ENCODE data around the gene MSX2.

The MSX2 gene

DNA sequence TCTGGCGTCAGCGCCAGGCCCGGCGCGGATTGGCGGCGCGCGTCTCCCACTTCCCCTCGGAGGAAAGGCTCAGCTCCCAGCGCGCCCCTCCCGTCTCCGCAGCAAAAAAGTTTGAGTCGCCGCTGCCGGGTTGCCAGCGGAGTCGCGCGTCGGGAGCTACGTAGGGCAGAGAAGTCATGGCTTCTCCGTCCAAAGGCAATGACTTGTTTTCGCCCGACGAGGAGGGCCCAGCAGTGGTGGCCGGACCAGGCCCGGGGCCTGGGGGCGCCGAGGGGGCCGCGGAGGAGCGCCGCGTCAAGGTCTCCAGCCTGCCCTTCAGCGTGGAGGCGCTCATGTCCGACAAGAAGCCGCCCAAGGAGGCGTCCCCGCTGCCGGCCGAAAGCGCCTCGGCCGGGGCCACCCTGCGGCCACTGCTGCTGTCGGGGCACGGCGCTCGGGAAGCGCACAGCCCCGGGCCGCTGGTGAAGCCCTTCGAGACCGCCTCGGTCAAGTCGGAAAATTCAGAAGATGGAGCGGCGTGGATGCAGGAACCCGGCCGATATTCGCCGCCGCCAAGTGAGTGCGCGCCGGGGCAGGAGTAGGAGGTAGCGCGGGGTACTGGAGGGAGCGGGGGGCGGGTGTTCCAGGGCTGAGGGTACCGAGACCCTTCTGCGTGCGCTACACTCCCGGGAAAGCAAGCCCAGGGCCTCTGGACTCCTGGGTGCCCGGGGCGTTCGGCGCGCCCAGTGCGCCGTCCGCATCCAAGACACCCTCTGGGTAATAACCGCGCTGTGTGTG lies at the start of gene MSX2 (continued):
- TF ChIP-seq KLF1 (tag by site-specific recombination; IDR thresholded peaks at IDR 0.05) (no peak), ZNF114 (tag by site-specific recombination; IDR thresholded peaks at IDR 0.05) (no peak), ZNF221 (tag by site-specific recombination; IDR thresholded peaks at IDR 0.05; ENCODE audit: borderline replicate concordance) (no peak), PRDM1 (tag by site-specific recombination; IDR thresholded peaks at IDR 0.05) (no peak), ZBTB20 (tag by site-specific recombination; IDR thresholded peaks at IDR 0.05) (peak; percentile 90), ZSCAN23 (tag by site-specific recombination; IDR thresholded peaks at IDR 0.05) (no peak), TRIM28 (IDR thresholded peaks at IDR 0.05; ENCODE audit: borderline replicate concordance, low read length) (no peak), EGR2 (tag by site-specific recombination; IDR thresholded peaks at IDR 0.05; ENCODE audit: low read depth) (no peak), ZNF223 (tag by site-specific recombination; IDR thresholded peaks at IDR 0.05) (no peak), MZF1 (tag by site-specific recombination; IDR thresholded peaks at IDR 0.05; ENCODE audit: borderline replicate concordance) (no peak), ZNF660 (tag by site-specific recombination; IDR thresholded peaks at IDR 0.05) (0 out of 2 replicates have a peak, but pooled peaks have one; percentile 14), ZBTB8A (tag by site-specific recombination; IDR thresholded peaks at IDR 0.05) (no peak; the same call in 1 of the 2 replicates), MEIS1 (CRISPR knock-in tag; IDR thresholded peaks at IDR 0.05; ENCODE audit: borderline replicate concordance) (no peak), HOXD13 (CRISPR knock-in tag; IDR thresholded peaks at IDR 0.05; ENCODE audit: borderline replicate concordance) (no peak), ZNF394 (tag by site-specific recombination; IDR thresholded peaks at IDR 0.05; ENCODE audit: borderline replicate concordance) (no peak), KLF9 (tag by site-specific recombination; IDR thresholded peaks at IDR 0.05; ENCODE audit: low read depth) (no peak), ZNF239 (tag by site-specific recombination; IDR thresholded peaks at IDR 0.05) (no peak), ZNF776 (tag by site-specific recombination; IDR thresholded peaks at IDR 0.05; ENCODE audit: borderline replicate concordance) (no peak), GFI1B (tag by site-specific recombination; IDR thresholded peaks at IDR 0.05) (no peak), ZNF121 (tag by site-specific recombination; IDR thresholded peaks at IDR 0.05) (no peak), ZNF426 (tag by site-specific recombination; IDR thresholded peaks at IDR 0.05) (no peak), ZNF311 (tag by site-specific recombination; IDR thresholded peaks at IDR 0.05; ENCODE audit: borderline replicate concordance) (no peak)
- TF ChIP-seq, protein P1, sequence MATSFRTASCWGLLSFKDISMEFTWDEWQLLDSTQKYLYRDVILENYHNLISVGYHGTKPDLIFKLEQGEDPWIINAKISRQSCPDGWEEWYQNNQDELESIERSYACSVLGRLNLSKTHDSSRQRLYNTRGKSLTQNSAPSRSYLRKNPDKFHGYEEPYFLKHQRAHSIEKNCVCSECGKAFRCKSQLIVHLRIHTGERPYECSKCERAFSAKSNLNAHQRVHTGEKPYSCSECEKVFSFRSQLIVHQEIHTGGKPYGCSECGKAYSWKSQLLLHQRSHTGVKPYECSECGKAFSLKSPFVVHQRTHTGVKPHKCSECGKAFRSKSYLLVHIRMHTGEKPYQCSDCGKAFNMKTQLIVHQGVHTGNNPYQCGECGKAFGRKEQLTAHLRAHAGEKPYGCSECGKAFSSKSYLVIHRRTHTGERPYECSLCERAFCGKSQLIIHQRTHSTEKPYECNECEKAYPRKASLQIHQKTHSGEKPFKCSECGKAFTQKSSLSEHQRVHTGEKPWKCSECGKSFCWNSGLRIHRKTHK (tag by site-specific recombination; IDR thresholded peaks at IDR 0.05) = no peak
- TF ChIP-seq, protein P2, sequence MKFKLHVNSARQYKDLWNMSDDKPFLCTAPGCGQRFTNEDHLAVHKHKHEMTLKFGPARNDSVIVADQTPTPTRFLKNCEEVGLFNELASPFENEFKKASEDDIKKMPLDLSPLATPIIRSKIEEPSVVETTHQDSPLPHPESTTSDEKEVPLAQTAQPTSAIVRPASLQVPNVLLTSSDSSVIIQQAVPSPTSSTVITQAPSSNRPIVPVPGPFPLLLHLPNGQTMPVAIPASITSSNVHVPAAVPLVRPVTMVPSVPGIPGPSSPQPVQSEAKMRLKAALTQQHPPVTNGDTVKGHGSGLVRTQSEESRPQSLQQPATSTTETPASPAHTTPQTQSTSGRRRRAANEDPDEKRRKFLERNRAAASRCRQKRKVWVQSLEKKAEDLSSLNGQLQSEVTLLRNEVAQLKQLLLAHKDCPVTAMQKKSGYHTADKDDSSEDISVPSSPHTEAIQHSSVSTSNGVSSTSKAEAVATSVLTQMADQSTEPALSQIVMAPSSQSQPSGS (tag by site-specific recombination; IDR thresholded peaks at IDR 0.05; ENCODE audit: low read depth) = no peak
- TF ChIP-seq, protein P3, sequence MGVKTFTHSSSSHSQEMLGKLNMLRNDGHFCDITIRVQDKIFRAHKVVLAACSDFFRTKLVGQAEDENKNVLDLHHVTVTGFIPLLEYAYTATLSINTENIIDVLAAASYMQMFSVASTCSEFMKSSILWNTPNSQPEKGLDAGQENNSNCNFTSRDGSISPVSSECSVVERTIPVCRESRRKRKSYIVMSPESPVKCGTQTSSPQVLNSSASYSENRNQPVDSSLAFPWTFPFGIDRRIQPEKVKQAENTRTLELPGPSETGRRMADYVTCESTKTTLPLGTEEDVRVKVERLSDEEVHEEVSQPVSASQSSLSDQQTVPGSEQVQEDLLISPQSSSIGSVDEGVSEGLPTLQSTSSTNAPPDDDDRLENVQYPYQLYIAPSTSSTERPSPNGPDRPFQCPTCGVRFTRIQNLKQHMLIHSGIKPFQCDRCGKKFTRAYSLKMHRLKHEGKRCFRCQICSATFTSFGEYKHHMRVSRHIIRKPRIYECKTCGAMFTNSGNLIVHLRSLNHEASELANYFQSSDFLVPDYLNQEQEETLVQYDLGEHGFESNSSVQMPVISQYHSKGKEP (tag by site-specific recombination; IDR thresholded peaks at IDR 0.05) = no peak
- TF ChIP-seq, protein P4, sequence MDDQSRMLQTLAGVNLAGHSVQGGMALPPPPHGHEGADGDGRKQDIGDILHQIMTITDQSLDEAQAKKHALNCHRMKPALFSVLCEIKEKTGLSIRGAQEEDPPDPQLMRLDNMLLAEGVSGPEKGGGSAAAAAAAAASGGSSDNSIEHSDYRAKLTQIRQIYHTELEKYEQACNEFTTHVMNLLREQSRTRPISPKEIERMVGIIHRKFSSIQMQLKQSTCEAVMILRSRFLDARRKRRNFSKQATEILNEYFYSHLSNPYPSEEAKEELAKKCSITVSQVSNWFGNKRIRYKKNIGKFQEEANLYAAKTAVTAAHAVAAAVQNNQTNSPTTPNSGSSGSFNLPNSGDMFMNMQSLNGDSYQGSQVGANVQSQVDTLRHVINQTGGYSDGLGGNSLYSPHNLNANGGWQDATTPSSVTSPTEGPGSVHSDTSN (CRISPR knock-in tag; IDR thresholded peaks at IDR 0.05) = 0 out of 2 replicates have a peak, but pooled peaks have one; percentile 39
- TF ChIP-seq, protein P5, sequence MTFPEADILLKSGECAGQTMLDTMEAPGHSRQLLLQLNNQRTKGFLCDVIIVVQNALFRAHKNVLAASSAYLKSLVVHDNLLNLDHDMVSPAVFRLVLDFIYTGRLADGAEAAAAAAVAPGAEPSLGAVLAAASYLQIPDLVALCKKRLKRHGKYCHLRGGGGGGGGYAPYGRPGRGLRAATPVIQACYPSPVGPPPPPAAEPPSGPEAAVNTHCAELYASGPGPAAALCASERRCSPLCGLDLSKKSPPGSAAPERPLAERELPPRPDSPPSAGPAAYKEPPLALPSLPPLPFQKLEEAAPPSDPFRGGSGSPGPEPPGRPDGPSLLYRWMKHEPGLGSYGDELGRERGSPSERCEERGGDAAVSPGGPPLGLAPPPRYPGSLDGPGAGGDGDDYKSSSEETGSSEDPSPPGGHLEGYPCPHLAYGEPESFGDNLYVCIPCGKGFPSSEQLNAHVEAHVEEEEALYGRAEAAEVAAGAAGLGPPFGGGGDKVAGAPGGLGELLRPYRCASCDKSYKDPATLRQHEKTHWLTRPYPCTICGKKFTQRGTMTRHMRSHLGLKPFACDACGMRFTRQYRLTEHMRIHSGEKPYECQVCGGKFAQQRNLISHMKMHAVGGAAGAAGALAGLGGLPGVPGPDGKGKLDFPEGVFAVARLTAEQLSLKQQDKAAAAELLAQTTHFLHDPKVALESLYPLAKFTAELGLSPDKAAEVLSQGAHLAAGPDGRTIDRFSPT (tag by site-specific recombination; IDR thresholded peaks at IDR 0.05) = no peak
- TF ChIP-seq, protein P6, sequence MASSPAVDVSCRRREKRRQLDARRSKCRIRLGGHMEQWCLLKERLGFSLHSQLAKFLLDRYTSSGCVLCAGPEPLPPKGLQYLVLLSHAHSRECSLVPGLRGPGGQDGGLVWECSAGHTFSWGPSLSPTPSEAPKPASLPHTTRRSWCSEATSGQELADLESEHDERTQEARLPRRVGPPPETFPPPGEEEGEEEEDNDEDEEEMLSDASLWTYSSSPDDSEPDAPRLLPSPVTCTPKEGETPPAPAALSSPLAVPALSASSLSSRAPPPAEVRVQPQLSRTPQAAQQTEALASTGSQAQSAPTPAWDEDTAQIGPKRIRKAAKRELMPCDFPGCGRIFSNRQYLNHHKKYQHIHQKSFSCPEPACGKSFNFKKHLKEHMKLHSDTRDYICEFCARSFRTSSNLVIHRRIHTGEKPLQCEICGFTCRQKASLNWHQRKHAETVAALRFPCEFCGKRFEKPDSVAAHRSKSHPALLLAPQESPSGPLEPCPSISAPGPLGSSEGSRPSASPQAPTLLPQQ (tag by site-specific recombination; IDR thresholded peaks at IDR 0.05) = no peak; the same call in 1 of the 2 replicates
- TF ChIP-seq, protein P7, sequence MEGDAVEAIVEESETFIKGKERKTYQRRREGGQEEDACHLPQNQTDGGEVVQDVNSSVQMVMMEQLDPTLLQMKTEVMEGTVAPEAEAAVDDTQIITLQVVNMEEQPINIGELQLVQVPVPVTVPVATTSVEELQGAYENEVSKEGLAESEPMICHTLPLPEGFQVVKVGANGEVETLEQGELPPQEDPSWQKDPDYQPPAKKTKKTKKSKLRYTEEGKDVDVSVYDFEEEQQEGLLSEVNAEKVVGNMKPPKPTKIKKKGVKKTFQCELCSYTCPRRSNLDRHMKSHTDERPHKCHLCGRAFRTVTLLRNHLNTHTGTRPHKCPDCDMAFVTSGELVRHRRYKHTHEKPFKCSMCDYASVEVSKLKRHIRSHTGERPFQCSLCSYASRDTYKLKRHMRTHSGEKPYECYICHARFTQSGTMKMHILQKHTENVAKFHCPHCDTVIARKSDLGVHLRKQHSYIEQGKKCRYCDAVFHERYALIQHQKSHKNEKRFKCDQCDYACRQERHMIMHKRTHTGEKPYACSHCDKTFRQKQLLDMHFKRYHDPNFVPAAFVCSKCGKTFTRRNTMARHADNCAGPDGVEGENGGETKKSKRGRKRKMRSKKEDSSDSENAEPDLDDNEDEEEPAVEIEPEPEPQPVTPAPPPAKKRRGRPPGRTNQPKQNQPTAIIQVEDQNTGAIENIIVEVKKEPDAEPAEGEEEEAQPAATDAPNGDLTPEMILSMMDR (tag by site-specific recombination; IDR thresholded peaks at IDR 0.05) = peak; percentile 56; the same call in 1 of the 2 replicates

All from HEK293 (cell line).